Suprapubic skin (tissue), 4 donors: ENCODE data around the gene SPSB3.

ENCODE experiments used
- CTCF ChIP-seq, 2 donors: fragments of 200-600 bp in 1 of 2; fragments of 450-650 bp in 1 of 2; sonication (generic) in 1 of 2; IDR thresholded peaks; one replicate each; pipeline ENCODE4 v1.5.1; 2016 to 2019; ENCODE audit warnings: antibody characterized with exemption in 2 of 2, mild to moderate bottlenecking in 1 of 2, moderate library complexity in 1 of 2
- POLR2A ChIP-seq, 2 donors: fragments of 450-650 bp; IDR thresholded peaks; one replicate each; pipeline ENCODE4 v1.6.1; 2017; ENCODE audit warnings: antibody characterized with exemption in 2 of 2, mild to moderate bottlenecking in 2 of 2, moderate library complexity in 2 of 2
- POLR2AphosphoS5 ChIP-seq, 3 donors: sonication (generic); formaldehyde crosslinking; IDR thresholded peaks; one replicate each; pipeline ENCODE4 v1.6.1; 2017; ENCODE audit warnings: antibody characterized with exemption in 3 of 3

- TF ChIP-seq CTCF (IDR thresholded peaks at IDR 0.05) (no peak), POLR2A (IDR thresholded peaks at IDR 0.05) (no peak), POLR2AphosphoS5 (IDR thresholded peaks at IDR 0.05) (no peak)
Measured at GRCh38 chr16:1759511-1759910, 22.9 kb downstream of the SPSB3 start.
